AG10803 (cell line): ENCODE results near the gene UBAP1L.

Source experiments
- DNase-seq: peaks from one replicate; pipeline ENCODE4 v3.0.0; 2010; ENCODE audit warnings: low read depth
- H3K4me3 ChIP-seq: 2 replicates; pipeline ENCODE4 v1.5.1; 2011; ENCODE audit warnings: mild to moderate bottlenecking, low read length, control low read depth
- CTCF ChIP-seq: conservative IDR thresholded peaks from 2 replicates; pipeline ENCODE4 v1.5.1; 2011; ENCODE audit warnings: mild to moderate bottlenecking, low read length, control low read depth, inconsistent platforms

The UBAP1L gene

GRCh38 chr15:65055201-65055870 lies 59.7 kb downstream of the UBAP1L start:
- no peak overlapping the region for H3K4me3 ChIP-seq
- peak; percentile 39 for DNase-seq
- TF ChIP-seq CTCF, result no peak

- no peak overlapping the region for H3K4me3 ChIP-seq
- peak; percentile 60 for DNase-seq
- TF ChIP-seq CTCF, result peak; percentile 97
These were observed 60.4 kb downstream of the UBAP1L start for GRCh38 chr15:65054333-65055200.

DNA sequence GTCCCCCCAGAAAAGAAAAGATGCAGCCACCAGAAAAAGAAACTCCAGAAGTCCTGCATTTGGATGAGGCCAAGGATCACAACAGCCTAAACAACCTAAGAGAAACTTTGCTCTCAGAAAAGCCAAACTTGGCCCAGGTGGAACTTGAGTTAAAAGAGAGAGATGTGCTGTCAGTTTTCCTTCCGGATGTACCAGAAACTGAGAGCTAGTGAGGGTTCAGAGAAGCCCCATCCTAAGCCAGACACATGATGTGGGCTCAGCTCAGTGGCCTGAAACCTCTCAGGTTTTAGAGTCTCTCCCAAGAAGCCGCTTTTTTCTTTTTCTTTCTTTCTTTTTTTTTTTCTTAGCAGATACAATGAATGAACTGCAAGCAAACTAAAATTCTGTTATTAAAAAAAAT lies 62.0 kb downstream of the UBAP1L start:
- no peak overlapping the region for H3K4me3 ChIP-seq
- no peak for TF ChIP-seq CTCF
- DNase-seq, result no peak

DNA sequence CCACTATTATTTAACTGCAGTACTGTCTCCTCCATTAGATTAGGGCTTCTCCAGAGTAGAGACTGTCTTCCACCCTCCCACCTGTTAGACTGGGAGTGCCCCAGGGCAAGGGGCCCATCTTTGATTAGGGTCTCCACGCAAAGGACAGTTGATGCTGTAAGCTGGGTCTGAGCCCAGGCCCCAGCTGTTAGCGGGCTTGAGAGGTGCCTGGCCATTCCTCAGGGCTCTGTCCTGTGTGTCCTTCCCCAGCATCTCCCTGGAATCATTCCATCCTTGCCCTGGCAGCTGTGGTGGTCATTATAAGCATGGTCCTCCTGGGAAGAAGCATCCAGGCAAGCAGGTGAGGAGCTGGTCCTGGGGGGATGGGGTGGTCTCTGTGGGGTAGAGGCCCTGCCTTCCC lies 63.7 kb downstream of the UBAP1L start:
- DNase-seq, result no peak
- TF ChIP-seq CTCF, result no peak
- H3K4me3 ChIP-seq, result no peak overlapping the region

DNA sequence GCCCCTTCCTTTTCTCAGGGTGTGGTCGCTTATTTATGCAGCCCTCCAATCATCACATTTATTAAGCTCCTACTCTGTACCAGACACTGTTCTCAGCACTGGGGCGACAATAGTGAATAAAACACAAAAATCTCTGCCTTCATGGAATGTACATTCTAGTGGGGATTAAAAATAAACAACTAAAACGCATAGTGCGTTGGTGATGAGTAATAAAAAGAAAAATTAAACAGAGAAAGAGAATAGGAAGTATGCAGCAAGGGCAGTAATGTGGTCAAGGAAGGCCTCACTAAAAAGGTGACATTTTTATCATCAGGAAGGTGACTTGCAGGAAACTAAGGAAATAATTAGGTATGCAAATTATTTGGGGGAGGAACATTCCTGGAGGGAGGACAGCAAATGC lies 64.7 kb downstream of the UBAP1L start:
- DNase-seq, result no peak
- no peak for TF ChIP-seq CTCF
- H3K4me3 ChIP-seq, result no peak overlapping the region

DNA sequence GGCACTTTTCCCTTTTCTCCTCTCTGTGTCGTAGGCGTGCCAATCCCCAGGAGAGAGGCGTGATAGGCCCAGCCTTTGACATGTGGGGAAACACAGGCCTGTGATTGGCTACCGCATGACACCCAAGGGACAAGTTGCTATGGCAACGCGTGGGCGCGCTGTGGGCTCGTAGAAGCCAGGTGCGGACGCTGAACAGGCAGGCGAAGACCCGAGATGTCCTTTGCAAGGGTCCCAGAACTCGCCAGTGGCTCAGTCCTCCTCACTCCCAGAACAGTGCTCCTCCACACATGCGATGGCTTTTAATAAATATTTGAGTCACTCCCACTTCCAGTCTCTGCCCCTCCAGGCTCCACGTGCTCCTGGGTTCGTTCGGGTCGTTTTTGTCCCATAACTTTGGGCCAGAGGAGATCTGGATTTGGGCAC lies 65.6 kb downstream of the UBAP1L start:
- peak; percentile 91 for DNase-seq
- H3K4me3 ChIP-seq, result peak overlapping the region; percentile 60
- TF ChIP-seq CTCF, result no peak

- H3K4me3 ChIP-seq, result no peak overlapping the region
- TF ChIP-seq CTCF, result no peak
- DNase-seq, result no peak
These were observed 66.8 kb downstream of the UBAP1L start for GRCh38 chr15:65048241-65048640.
